SH-SY5Y (cell line): ENCODE results near the gene ZNF565.

Experiments
- GATA2 ChIP-seq: IDR thresholded peaks from 2 replicates; pipeline ENCODE4 v1.6.1; 2011; ENCODE audit warnings: mild to moderate bottlenecking, low read depth, low read length
- GATA3 ChIP-seq: IDR thresholded peaks from 2 replicates; pipeline ENCODE4 v1.6.1; 2011; ENCODE audit warnings: low read depth, mild to moderate bottlenecking, low read length, moderate library complexity

DNA sequence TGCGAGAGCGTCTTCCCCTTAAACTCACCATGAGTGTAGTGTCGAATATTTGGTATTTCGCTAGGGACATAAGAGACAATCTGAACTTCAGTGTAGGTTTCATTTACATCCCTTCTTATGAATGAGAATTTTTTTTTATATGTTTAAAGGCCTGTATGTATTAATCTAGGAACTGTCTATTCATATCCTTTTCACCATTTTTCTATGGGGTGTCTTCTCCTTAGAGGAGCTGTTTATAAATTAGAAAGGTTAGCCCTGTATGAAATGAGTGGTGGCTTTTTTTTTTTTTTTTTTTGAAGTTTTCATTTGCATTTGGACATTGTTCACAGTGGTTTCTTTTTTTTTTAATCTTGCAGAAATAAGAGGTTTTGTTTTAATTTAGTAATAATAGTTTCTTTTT, 8.0 kb upstream of the ZNF565 start:
- no peak for TF ChIP-seq GATA2
- TF ChIP-seq GATA3 = no peak
